GM21515 (cell line): ENCODE results near the gene GGPS1.
"Not testable (repeated sequence)": the region's sequence is repeated elsewhere in the genome, so short reads cannot be mapped to it uniquely, and the experiment has no call there.

ENCODE experiments used
- ATAC-seq: cut with Tn5 transposase; IDR thresholded peaks from one replicate; pipeline ENCODE4 v1.9.1; 2021; ENCODE audit not compliant: unreplicated experiment

Gene GGPS1

DNA sequence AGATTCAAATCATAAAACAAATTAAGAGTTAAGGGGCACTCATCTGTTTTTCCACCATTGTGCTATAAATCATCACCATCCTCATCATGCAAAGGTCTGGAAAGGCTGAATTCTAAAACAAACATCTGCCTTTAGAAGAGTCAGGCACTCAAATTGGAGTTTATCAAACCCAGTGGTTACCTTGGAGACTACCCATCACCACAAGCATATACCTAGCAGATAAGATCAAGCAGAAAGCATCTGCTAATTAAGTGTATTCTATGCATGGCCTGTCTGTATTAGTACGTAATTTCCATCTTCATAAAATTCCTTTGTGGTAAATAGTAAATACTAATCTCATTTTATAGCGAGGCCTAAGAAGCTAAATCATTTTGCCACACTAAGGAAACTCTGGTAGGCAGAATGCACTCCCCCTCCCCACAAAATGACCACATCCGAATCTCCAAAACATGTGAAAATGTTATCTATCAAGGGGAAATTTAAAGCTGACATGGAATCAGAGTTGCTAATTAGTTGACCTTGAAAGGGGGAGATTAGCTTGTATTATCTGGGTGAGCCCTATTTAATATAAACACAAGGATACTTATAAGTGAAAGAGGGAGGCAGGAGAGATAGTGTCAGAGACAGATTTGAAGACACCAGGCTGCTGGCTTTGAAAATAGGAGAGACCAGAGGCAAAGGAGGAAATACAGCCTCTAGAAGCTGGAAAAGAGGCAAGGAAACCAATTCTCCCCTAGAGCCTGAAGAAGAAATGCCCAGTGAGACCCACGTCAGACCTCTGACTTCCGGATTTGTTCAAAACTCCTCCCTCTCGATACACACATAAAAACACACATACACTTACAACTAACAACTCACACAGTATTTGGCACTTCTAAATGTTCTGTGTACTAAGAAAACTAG, 23.6 kb upstream of the GGPS1 start:
- no peak for ATAC-seq

GRCh38 chr1:235307158-235308124, 20.9 kb upstream of the GGPS1 start:
- no peak for ATAC-seq

DNA sequence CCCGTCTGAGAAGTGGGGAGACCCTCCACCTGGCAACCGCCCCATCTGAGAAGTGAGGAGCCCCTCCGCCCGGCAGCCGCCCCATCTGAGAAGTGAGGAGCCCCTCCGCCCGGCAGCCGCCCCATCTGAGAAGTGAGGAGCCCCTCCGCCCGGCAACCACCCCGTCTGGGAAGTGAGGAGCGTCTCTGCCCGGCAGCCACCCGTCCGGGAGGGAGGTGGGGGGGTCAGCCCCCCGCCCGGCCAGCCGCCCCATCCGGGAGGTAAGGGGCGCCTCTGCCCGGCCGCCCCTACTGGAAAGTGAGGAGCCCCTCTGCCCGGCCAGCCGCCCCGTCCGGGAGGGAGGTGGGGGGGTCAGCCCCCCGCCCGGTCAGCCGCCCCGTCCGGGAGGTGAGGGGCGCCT, 19.2 kb upstream of the GGPS1 start:
- not testable (repeated sequence) for ATAC-seq

DNA sequence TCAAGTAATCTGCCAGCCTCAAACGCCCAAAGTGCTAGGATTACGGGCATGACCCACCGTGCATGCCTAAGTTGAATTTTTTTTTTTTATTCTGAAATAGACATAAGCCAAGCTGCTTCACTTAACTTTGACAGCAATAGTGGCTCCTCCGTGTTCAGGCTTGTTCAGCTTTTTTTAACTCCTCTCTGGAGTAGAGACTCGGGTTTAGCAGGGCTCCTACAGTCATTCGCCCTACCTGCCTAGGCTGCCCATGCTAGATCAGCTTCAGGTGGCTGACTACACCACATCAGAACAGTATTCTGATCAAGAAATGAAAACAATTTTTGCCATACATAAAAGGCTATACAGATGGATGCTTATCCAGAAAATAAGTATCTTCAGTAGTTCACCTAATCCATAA, 15.1 kb upstream of the GGPS1 start:
- no peak for ATAC-seq

DNA sequence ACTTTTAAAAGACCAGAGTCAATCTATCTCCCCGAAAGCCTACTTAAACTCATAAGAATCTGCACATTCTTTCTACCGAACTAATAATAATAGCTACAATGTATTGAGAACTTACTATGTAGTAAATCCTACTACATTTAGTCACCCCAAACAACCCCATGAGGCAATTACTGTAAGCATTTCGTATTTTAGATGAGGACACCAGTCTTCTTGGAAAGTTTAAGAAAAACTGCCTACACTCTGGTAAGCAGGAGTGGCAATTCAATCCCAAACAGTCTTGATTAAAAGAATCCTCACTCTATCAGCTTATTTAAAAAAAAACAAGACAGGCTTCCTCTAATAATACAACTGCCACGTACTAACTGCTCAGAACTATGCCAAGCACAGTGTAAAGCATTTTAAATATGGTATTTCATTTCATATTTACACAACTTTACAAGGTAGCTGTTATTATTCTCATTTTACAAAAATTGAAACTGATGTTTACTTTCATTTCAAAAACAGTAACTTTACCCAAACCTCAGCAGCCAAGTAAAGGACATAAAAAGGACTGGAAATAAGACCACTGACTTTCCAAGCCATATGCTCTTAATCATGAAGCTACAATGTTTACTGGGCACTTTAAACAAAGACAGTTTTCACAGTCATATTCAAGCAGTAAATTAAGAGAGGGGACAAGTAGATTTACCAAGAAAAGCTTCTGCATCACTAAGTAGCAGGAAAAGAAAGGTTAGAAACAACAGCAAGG, 14.3 kb upstream of the GGPS1 start:
- no peak for ATAC-seq

DNA sequence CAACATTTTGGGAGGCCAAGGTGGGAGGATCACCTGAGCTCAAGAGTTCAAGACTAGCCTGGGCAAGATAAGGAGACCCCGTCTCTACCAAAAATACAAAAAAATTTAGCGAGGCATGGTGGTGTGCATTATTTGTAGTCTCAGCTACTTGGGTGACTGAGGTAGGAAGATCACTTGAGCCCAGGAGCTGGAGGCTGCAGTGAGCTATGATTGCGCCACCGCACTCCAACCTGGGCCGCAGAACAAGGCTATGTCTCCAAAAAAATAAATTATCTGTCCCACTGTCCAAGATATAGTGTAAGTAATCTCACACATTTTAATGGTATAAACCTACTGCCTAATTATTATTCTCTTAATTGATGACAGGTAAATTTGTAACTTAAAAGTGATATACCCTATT, 13.2 kb upstream of the GGPS1 start:
- no peak for ATAC-seq

DNA sequence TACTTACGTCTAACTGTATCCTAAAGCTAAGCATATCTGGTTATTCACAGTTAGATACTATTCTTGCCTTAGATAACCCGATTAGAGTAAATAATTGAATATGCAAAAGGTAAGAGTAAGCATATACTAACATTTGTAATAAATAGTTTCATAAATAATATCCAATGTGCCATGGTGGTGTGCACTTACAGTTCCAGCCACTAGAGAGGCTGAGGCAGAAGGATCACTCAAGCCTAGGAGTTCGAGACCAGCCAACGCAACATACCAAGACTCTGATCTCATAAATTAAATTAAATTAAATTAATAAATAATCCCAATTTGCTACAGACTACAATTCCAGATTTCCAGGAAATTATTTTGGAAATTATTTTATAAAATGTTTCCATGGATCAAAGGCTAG, 12.6 kb upstream of the GGPS1 start:
- no peak for ATAC-seq

GRCh38 chr1:235317168-235317567, 11.2 kb upstream of the GGPS1 start:
- no peak for ATAC-seq

DNA sequence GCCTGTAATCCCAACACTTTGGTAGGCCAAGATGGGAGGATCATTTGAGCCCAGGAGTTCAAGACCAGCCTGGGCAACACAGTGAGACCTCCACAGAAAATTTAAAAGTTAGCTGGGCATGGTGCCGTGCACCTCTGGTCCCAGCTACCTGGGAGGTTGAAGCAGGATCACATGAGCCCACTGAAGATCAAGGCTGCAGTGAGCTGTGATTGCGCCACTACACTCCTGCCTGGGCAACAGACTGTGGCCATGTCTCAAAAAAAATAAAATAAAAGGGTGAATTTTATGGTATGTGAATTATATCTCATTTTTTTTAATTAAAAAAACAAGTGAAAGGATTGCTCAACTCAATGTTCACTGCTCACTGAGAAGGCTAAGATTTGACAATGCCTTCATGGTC, 9.1 kb upstream of the GGPS1 start:
- no peak for ATAC-seq

GRCh38 chr1:235320521-235321179, 7.7 kb upstream of the GGPS1 start:
- no peak for ATAC-seq

GRCh38 chr1:235324296-235324695, 4.1 kb upstream of the GGPS1 start:
- ATAC-seq = no peak

DNA sequence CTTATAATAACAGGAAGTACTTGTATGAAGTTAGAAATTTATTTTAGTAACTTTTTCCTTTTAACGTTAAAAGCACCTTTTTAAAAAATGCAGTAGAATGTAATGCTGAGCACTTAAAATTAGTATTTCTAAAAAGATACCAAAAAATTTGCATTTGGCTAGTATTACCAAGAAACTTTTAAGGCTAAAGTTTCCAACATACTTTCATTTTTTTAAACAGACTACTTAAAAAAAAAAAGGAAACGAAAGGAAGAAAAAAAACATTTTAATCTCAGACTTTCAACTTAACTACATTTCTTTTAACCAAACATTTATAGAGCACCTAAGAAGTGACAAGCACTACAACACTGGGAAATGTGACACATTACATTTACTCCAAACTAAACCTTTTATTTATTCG, 3.2 kb upstream of the GGPS1 start:
- ATAC-seq = no peak

- no peak for ATAC-seq
Observed at GRCh38 chr1:235325854-235326253, 2.5 kb upstream of the GGPS1 start.

DNA sequence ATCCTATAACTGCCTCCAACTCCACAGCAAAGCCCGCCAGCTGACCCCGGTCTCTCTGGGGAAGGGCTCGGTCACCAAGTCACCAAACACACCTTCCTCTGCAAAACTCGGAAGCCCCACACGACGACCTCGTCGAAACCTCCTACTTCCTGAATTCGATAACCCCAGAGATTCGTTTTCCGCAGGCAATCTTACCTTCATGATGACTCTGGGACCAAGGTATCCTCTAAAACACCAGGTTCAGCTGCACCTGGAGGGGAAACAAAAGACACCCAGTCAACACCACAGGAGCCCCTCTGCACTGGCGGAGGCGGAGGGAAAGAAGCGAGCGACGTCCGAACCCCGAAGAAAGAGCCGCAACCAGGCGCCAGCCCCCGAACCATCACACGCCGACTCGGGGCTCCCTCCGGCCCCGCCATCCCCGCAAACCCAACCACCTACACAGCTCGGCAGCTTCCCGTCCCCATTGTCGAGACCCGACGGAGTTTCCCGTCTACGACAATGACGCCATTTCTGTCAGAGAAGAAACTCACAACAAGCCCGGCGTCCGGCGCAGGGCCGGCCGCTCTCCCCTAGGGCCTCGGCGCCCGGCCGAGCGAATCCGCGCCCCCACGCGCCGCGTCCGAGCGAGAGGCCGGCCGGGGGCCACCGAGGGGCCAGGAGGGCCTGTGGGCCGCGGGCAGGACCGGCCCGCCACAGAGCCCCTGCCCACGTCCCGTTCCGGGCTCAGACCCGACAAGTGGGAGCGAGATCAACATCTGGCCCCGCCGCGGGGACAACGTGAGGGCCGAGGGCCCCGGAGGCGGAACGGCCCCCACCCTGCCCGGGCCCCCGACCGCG, 1.4 kb upstream of the GGPS1 start:
- ATAC-seq = no peak

DNA sequence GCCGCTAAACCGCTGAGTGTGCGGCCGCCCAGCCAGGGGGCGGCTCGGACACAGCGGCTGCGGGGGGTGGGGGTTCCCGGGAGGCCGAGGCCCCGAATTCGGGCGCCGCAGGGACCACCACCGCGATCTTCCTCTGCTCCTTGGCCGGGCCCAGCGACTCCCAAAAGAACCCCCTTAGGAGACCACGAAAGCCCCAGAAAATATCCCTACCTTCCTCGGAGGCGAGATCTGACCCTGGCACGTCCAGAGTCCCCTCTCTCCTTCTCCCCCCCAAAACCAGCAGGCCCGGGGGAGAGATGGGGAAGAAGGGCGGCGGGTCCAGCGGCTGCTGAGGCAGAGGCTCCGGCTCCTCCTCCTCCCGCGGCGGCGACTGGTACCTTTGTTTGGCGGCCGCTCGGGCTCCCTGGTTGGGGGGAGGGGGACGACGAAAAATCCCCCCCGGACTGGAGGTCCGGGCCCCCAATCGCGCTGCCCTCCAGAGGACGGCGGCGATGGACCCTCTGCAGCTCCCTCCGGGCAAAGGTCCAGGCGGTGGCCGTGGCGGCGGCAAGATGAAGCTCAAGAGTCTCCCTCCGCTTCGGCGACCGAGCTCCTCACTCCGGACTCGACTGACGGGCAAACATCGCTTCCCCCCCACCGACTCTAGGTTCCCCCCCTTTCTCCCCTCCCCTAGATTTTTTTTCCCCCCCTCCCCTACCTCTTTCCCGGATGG, 655 bp upstream of the GGPS1 start, which contains the start of gene ARID4B:
Gene ARID4B, minus strand, starts transcription at position 621 of the 712 bp plus-strand sequence. CDS start 1,260 bp downstream, outside the sequence.
- peak; percentile 8 for ATAC-seq

DNA sequence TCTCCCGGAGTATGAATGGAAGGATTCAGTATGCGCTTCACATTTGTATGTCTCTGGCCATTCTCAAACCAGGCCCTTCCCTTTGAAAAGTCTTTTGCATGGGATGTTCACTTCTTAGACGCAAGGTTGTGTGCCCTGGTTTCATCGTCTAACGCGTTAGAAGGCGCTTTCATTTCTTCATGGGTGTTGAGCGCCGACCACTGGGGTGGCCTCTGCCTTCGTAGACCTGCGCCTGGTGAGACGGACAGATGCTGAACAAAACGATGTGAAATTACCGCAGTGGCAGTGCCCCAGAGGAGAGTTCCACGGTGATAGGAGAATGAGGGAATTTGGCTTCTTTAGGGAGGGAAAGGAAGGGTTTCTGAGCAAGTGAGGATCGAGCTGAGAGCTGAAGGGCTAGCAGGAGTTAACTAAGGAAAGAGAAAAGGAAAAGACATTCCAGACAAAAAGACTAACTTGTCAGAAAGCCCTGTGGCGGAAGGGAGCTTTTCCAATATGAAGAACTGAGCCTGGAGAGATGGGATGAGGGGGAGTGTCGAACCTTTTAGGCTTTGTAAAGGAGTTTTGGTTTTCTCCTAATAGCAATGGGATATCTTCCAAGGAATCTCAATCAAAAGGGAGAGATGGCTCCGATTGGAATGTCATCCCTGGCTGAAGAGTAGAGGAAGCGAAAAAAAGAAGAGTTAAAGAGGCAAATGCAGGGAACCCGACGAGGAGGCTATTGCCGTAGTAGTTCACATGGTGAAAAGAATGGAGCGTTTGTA, 951 bp downstream of the GGPS1 start:
- peak; percentile 34 for ATAC-seq

DNA sequence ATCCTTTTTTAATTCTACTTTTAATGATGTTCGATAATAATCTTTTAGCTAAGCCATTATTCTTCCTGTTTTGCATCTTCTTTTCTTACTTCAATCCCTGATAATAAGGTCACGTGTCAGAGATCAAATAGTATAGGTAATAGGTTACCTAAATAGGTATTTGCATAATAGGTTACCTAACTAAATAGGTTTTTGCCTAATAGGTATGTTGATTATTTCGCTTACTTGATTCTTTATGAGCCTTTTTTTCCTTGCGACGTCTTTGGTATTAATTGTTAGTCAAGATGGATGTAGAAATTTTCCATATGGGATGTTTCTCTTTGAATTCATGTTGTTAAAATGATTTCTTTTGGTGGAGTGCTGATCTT, 2.5 kb downstream of the GGPS1 start:
- ATAC-seq = no peak

DNA sequence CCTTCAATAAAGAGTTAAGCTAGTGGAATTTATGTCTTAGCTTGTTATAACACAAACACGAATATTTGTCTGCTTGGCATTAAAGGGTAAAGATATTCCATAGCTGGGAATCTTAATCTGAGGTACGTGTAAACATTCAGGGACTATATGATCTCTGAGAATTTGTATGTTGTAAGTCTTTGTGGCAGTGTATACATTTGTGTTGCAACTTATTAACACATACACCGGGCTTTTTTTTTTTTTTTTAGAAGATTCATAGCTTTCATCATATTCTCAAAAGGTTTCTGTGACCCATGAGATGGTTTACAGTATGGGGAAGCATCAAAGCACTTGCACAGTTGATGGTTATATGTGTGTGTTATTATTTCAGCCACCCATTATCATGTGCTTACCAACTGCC, 3.0 kb downstream of the GGPS1 start:
- no peak for ATAC-seq
